Right kidney (tissue), 1 donor: ENCODE measurements around the gene GRM4.
A peak's percentile ranks its signal among the peaks of the same experiment; 100 is the strongest.

Experiments used
- DNase-seq: peaks from one replicate; pipeline ENCODE4 v3.0.0-alpha.2; 2016

GRM4 gene

GRCh38 chr6:34041385-34041784 is 104.5 kb downstream of the GRM4 start:
- no peak for DNase-seq

- no peak for DNase-seq
These were observed 105.9 kb downstream of the GRM4 start for GRCh38 chr6:34039943-34040342.

GRCh38 chr6:34037151-34037550 is 108.7 kb downstream of the GRM4 start:
- DNase-seq = no peak

- no peak for DNase-seq
These were observed 109.4 kb downstream of the GRM4 start for GRCh38 chr6:34036357-34037069.

- DNase-seq = no peak
These were observed 110.1 kb downstream of the GRM4 start for GRCh38 chr6:34035704-34036356.

GRCh38 chr6:34035161-34035560 is 110.7 kb downstream of the GRM4 start:
- no peak for DNase-seq

GRCh38 chr6:34032856-34033255 is 113.0 kb downstream of the GRM4 start:
- DNase-seq = no peak

- no peak for DNase-seq
These were observed 114.1 kb downstream of the GRM4 start for GRCh38 chr6:34031625-34032383.

- no peak for DNase-seq
These were observed 114.9 kb downstream of the GRM4 start for GRCh38 chr6:34030831-34031624.

- no peak for DNase-seq
These were observed 116.2 kb downstream of the GRM4 start for GRCh38 chr6:34029489-34030280.

GRCh38 chr6:34028691-34029360 is 117.1 kb downstream of the GRM4 start:
- no peak for DNase-seq

GRCh38 chr6:34027939-34028441 is 117.9 kb downstream of the GRM4 start:
- DNase-seq = no peak

- peak; percentile 57 for DNase-seq
These were observed 118.4 kb downstream of the GRM4 start for GRCh38 chr6:34027445-34027936.

GRCh38 chr6:34025861-34026260 is 120.0 kb downstream of the GRM4 start:
- no peak for DNase-seq

GRCh38 chr6:34025112-34025807 is 120.6 kb downstream of the GRM4 start:
- DNase-seq = no peak

GRCh38 chr6:34022873-34023255 is 123.0 kb downstream of the GRM4 start:
- DNase-seq = no peak

GRCh38 chr6:34022250-34022872 is 123.5 kb downstream of the GRM4 start:
- DNase-seq = no peak

- no peak for DNase-seq
These were observed 124.2 kb downstream of the GRM4 start for GRCh38 chr6:34021554-34022190.
